Measurements from ENCODE around the gene LRRC8A.

DNA sequence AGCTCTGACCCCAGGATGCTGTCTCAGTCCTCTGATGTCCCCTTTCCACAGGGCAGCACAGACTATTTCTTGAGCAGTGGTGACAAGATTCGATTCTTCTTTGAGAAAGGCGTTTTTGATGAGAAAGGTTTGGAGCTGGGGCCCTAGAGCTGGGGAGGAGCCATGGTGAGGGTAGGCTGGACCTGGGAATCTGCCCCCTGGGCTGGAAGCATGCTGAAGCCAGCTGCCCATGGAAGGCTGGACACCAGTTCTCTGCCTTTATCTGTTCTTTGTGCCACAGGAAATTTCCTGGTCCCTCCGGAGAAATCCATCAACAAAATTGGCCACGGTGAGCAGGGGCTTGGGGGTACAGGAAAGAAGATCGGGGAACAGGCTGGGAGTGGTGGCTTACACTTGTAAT lies 51.8 kb downstream of the LRRC8A start:
- TF ChIP-seq CTCF (IDR thresholded peaks at IDR 0.05): no peak
- no peak for TF ChIP-seq YY1 (IDR thresholded peaks at IDR 0.05; ENCODE audit: low read depth)
- TF ChIP-seq TAF1 (IDR thresholded peaks at IDR 0.05; ENCODE audit: borderline replicate concordance, low read depth, low read length): no peak
